AG09319 (cell line): ENCODE data around the gene NR2F6.

Experiments
- DNase-seq: peaks from one replicate; pipeline ENCODE4 v3.0.0-alpha.2; 2010; ENCODE audit warnings: low read depth; ENCODE audit errors: extremely low read depth
- TF ChIP-seq, protein P1 (sequence below): IDR thresholded peaks from 2 replicates; pipeline ENCODE4 v1.5.1; 2011; ENCODE audit warnings: low read depth, mild to moderate bottlenecking, inconsistent platforms, low read length, moderate library complexity

NR2F6 gene

DNA sequence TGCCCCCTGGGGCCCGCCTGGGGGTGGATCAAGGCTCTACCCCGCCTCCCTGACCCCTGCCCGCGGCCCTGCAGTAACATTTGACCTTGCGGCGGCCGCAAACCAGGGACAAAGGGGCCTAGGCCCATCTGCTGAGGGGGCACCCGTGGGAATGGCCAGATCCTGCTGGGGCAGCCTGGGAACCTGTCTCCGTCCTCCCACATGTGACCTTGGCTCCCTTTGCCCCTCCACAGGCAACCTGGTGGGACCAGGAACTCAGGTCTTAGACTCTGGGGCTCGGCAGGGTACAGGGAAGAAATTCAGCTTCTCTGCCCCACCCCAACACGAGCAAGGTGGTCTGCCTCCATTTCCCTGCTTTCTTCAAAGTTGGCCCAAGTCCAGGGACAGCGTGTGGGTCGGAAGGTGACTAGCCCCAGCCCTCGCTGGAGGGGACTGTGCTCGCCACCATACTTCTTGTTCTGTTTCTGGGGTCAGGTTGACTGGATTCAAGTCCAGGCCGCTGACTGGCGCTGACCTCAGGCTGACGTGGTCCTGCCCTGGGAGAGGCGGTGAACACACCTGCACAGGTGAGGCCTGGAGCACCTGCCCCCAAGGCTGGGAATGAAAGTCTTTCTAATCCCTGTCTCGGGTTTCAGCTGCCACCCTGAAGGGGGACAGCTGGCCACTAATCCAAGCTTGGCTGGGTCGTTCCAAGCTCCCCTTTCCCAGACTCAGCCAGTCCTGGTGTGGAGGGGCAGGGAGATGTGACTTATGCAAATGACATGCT, 2.5 kb upstream of the NR2F6 start:
- no peak for DNase-seq
- TF ChIP-seq, protein P1, sequence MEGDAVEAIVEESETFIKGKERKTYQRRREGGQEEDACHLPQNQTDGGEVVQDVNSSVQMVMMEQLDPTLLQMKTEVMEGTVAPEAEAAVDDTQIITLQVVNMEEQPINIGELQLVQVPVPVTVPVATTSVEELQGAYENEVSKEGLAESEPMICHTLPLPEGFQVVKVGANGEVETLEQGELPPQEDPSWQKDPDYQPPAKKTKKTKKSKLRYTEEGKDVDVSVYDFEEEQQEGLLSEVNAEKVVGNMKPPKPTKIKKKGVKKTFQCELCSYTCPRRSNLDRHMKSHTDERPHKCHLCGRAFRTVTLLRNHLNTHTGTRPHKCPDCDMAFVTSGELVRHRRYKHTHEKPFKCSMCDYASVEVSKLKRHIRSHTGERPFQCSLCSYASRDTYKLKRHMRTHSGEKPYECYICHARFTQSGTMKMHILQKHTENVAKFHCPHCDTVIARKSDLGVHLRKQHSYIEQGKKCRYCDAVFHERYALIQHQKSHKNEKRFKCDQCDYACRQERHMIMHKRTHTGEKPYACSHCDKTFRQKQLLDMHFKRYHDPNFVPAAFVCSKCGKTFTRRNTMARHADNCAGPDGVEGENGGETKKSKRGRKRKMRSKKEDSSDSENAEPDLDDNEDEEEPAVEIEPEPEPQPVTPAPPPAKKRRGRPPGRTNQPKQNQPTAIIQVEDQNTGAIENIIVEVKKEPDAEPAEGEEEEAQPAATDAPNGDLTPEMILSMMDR: no peak

DNA sequence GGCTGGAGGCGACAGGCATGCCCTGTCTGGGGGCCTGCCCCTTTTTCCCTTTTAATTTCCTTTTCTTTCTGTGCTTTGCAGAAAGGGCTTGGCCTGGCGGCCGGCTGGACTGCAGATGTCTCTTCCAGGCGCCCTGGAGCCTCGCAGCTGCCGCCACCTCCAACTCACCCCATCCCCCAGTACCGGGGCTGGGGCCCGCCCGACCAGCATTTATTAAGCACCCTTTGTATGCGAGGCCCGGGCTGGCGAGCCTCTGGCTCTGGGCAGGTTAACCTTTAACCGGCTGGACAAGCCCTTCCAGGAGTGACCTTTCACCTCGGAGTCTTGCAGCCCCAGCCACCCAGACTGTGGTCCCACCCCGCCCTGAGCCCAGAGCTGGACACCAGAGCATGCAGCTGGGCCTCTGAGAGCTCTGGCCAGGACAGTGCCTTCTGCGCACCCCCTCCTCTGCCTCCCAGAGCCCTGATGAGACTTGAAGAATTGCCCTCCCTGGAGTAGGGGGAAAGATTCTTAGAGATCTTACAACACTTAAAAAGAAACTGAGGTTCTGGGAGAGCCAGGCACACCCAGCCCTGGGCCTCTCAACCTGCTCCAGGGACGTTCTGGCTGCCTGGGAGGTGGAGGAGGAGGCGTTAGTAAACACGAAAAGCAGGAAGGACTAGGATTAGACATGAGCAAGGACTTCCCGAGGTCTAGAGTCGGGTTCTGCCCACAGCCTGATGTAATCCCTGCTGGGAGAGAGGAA, 1.1 kb upstream of the NR2F6 start:
- TF ChIP-seq, protein P1: no peak
- no peak for DNase-seq

DNA sequence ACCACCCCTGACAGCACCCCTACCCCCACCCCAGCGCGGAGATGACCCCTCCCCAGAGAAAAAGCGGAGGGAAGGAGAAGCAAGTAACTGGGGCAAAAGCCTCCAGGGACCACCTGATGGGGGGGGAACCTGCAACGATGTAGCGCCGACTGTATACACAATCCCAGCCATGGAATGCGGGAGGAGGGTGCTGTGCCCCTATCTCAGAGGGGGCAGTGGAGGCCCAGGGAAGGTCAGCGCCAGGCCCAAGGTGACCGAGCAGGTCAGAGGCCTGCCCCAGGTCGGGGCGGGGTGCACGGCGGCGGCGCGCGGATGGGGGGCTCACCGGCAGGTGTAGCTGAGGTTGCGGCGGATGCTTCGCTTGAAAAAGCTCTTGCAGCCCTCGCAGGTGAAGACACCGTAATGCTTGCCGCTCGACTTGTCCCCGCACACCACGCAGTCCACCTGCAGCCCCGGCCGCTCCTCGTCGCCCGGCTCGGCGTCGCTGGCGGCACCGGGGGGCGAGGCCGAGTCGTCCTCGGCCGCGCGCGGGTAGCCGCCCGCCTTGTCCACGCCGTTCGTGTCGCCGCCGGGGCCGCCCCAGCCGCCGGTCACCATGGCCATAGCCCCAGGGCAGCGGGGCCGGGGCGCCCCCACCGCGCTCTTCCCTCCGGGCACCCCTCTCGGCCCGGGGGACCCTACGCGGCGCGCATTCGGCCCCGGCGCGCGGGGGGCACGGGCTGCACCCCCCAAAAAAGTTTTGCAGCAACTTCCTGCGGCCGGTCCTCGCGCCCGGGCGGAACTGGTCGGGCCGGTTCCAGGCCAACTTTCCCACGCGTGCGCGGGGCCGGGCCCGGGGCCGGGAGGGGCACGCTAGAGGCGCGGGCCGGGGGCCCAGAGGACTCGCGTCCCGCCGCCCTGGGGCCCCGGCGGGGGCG, 843 bp downstream of the NR2F6 start:
- no peak for DNase-seq
- TF ChIP-seq, protein P1: no peak

DNA sequence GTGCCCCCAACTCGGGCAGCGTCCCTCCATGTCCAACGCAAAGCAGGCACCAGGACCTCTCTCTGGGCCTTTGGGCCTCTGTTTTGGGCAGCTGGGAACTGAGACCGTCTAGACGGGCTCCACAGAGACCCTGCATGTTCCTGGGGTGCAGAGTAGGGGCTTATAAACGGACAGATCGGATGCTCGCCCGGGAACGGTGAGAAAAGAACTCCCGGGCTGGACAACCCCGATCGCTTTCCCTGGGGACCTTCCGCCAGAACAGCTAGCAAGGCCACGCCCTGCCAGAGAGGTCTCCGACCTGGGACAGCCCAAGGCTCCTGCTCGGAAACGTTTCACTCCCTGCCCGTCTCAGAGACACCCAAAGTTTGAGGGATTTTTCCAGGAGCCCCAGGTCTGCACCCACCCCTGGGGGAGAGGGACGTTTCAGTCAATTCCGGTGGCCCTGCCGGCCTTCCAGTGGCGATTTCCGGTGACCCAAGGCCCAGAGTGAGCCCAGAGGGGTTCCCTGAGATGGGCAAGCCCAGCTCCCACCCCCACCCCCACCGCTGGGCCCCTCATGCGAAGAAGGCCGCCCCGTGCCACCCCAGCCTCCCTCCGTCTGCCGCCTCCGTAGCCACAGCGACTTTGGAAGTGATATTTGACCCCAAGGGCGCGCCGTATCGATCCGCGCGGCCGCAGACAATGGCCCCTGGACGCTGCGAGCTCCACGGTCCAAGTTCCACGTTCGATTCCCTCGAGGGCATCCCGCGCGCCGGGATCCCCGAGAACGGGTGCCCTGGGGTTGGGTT, 1.7 kb downstream of the NR2F6 start:
- no peak for DNase-seq

DNA sequence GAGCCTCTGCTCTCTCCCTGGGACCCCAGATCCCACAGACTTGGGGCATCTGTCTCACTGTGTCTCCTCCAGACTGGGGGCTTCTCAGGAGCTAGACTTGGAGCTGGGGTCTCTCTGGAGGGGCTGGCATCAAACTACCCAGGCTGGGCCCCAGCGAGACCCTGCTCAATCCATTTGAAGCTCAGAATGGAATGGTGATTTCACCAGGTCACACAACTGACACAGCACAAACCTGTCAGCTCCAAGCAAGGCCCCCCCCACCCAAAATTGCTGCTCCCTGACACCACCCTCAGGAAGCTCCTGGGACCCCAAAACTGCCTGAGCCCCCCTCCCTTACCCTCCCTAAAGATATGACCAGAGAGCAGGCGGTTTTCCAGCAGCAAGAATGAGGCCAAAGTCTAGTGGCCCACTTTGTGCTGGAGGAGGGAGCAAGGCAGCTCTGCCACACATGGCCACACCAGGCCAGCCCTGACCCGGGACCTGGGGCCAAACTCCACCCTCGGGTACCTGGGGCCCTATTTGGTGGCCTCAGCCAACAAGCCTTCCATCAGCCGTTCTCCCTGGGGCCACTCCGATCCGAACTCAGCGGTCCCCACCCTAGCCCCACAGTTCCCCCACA, 2.4 kb downstream of the NR2F6 start:
- TF ChIP-seq, protein P1: no peak
- no peak for DNase-seq

More for the DNA sequence above, 1.7 kb downstream of the NR2F6 start:
- TF ChIP-seq, protein P1: no peak

DNA sequence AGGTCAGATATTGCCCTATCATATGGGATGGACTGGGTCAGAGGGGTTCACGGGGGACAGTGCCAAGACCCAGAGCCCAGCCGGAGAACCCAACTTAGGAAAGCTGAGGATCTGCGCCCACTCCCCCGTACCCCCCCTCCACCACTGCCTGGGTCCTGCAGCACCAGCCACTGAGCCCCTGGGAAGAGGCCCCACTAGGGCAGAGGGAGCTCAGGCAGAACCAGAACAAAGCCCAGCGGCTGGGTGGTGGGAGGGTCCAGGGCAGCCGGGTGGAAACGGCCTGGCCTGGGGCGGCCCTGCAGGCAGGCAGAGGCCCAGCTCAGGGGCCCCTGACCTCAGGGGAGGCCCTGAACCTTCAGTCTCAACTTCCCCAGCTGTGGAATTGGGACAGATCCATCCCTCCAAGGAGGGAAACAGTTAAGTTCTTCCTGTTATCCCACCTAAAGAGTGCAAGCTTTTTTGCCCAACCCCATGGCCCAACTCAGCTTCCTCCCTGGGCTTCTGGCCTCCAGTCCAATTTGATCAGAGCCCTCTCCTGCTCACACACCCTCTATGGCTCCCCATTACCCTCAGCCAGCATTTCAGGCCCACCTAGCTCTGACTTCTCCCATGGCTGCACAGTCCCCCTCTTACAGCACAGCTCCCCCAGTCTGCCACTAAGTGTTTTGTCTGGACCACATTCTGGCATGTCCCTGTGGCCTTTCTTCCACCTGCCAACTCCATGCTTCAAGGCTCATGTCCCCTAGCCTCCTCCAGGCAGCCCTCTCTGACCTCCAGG, 3.1 kb downstream of the NR2F6 start:
- TF ChIP-seq, protein P1: no peak
- no peak for DNase-seq
